SJSA1 (cell line): Measurements from ENCODE around the gene NYNRIN. TPM values are rescaled to one million over a fixed set of nuclear protein-coding genes. Genes with fewer than 3 reads are reported as not detected.

ENCODE experiments used
- DNase-seq, 2 experiments: peaks; one replicate each; pipeline ENCODE4 v3.0.0-alpha.2; 2015 to 2020; ENCODE audit warnings: low spot score in 2 of 2, low read depth in 1 of 2
- H3K27ac ChIP-seq: fragments of 250-450 bp; sonication (Bioruptor Pico); 2 replicates; pipeline ENCODE4 v1.5.1; 2020; ENCODE audit warnings: mild to moderate bottlenecking, moderate library complexity
- H3K27me3 ChIP-seq: fragments of 250-450 bp; sonication (Bioruptor Pico); replicated peaks from 2 replicates; pipeline ENCODE4 v1.5.1; 2020; ENCODE audit warnings: mild to moderate bottlenecking, moderate library complexity
- H3K36me3 ChIP-seq: fragments of 250-450 bp; sonication (Bioruptor Pico); 2 replicates; pipeline ENCODE4 v1.5.1; 2020; ENCODE audit warnings: mild to moderate bottlenecking
- H3K4me1 ChIP-seq: fragments of 250-450 bp; sonication (Bioruptor Pico); replicated peaks from 2 replicates; pipeline ENCODE4 v1.6.1; 2021; ENCODE audit warnings: mild to moderate bottlenecking
- H3K4me3 ChIP-seq: fragments of 250-450 bp; sonication (Bioruptor Pico); 2 replicates; pipeline ENCODE4 v1.5.1; 2020; ENCODE audit warnings: mild to moderate bottlenecking
- H3K9me3 ChIP-seq: fragments of 250-450 bp; sonication (Bioruptor Pico); replicated peaks from 2 replicates; pipeline ENCODE4 v1.5.1; 2020; ENCODE audit warnings: mild to moderate bottlenecking
- total RNA-seq: library from RNA; depleted of rRNA; stranded (reverse); fragments of >200 nt; shearing (Covaris generic); gene quantifications from 2 replicates; pipeline ENCODE4 v1.2.3, GENCODE V29; 2014

NYNRIN gene
- total RNA-seq, 1 experiment from 2014 or later, result 0.87 TPM

DNA sequence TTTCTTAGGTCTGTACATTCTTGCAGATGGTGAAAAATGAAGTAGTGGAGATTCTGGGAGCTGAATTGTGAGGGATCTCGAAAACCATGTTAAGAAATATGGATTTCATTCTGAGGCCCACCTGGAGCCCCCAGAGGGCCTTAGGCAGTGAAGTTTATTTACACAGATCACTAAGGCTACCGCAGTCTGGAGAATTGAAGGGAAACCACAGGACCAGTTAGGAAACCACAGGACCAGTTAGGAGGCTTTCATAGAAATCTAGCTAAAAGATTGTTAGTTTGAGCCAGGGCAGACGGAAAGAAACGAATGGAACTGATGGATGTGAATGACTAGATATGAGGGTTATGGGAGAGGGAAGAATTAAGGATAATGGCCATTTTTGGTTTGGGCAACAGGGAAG lies 23.5 kb downstream of the NYNRIN start:
- Histone ChIP-seq H3K4me3 (no peak overlapping the region), H3K9me3 (no peaks in the 10 kb centered on the region), H3K27me3 (no peaks in the 10 kb centered on the region), H3K36me3 (no peaks in the 10 kb centered on the region), H3K27ac (no peak overlapping the region), H3K4me1 (peaks cover 8% of the 10 kb centered on the region)
- no peak for DNase-seq

DNA sequence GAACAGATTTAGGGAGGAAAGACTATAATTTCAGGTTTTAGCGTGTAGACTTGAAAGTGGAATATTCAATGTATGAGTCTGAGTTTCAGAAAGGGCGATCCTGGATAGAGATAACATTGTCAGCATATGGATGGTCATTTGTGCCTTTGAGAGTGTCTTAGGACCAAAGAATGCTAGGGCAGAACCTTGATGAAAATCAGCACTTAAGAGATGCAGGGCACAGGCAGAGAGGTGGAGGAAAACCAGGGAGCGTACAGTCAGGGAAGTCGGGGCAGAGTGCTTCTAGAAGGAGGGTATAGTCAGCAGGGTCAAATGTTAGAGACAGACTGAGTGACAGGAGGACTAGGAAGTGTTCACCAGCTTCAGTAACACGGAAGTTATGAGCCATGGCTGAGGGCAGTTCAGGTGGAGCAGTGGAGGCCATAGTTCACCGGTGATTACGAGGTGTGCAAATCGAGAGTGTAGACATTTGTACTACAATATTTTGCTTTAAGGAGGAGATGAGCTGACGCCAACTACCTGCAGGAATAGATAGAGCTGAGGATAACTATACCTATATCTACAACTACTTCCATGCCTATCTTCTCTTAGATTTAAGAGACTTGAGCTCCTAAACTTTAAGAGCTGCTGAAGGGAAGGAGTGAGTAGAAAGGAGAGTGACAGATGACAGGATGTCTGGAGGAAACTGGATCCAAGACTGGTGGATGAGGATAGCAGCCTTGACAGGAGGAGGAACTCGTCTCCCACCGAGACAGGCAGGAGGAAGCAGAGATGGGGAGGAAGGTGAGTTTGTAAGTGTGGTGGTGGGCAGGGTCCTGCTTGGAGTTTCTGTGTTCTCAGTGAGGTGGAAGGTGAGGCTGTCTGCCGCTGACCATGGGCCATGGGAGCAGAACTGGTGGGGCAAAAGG lies 24.1 kb downstream of the NYNRIN start:
- peaks cover 8% of the 10 kb centered on the region for H3K4me1 ChIP-seq
- H3K4me3 ChIP-seq, result no peak overlapping the region
- no peaks in the 10 kb centered on the region for H3K27me3 ChIP-seq
- no peaks in the 10 kb centered on the region for H3K9me3 ChIP-seq
- H3K36me3 ChIP-seq, result no peaks in the 10 kb centered on the region
- no peak overlapping the region for H3K27ac ChIP-seq
- DNase-seq, result no peak

DNA sequence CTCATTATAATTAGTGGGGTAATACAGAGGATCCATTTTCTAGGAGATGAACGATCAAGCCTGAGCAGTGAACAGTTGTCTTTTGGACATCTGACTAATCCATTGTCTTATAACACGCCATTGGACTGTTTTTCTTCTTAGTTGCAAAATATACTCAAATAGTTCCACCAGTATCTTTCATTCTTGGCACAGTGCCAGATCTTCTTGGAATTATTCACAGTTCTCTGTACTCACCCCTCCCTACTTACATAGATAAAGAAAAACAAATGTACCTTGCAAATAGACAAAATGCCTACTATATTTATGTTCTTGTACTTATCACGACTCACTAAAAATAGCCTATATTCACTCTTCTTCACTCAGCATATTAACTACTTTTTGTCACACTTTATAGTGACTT lies 26.9 kb downstream of the NYNRIN start:
- H3K9me3 ChIP-seq, result no peaks in the 10 kb centered on the region
- no peaks in the 10 kb centered on the region for H3K27me3 ChIP-seq
- no peak overlapping the region for H3K27ac ChIP-seq
- H3K4me3 ChIP-seq, result no peak overlapping the region
- peaks cover 19% of the 10 kb centered on the region for H3K4me1 ChIP-seq
- H3K36me3 ChIP-seq, result peaks cover 3% of the 10 kb centered on the region; the same call in 1 of the 2 replicates
- DNase-seq, result peak in 1 of 2 experiments; percentile 20

DNA sequence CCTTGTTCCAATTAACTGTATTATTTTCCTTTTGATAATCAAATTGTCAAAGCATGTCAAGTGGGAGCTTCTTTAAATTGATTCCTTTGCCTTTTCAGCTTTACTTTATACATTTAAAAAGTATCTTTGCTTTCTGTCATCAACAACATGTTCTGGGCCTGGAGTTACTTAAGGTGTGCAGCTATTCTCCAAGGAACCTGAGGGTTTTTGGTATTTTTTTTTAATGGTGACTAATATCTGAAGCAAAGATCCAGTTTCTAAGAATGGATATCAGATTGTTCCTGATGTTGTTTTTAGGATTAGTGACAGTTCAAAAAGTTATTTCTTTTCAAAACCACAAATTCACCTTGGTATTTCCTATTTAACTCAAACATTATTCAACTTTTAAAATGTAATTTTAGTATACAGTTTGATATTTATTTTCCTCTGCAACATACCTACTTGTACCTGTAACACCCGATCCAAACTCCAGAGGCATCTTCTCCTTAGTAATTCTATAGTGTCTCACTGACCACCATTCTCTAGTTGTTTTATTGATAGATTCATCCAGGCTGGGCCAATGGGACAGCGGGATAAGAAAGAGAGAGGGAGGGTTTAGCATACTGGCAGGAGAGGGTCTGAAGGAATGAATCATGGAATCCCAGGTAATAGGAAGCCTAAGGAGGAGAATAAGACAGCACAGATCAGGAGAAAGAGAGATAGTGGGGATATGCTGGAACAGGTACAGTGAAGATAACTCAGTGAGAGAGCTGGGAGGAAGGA lies 27.5 kb downstream of the NYNRIN start:
- H3K9me3 ChIP-seq, result no peaks in the 10 kb centered on the region
- no peak overlapping the region for H3K27ac ChIP-seq
- H3K4me1 ChIP-seq, result peaks cover 26% of the 10 kb centered on the region
- no peak for DNase-seq
- H3K4me3 ChIP-seq, result no peak overlapping the region
- H3K27me3 ChIP-seq, result no peaks in the 10 kb centered on the region
- H3K36me3 ChIP-seq, result peaks cover 9% of the 10 kb centered on the region; the same call in 1 of the 2 replicates

DNA sequence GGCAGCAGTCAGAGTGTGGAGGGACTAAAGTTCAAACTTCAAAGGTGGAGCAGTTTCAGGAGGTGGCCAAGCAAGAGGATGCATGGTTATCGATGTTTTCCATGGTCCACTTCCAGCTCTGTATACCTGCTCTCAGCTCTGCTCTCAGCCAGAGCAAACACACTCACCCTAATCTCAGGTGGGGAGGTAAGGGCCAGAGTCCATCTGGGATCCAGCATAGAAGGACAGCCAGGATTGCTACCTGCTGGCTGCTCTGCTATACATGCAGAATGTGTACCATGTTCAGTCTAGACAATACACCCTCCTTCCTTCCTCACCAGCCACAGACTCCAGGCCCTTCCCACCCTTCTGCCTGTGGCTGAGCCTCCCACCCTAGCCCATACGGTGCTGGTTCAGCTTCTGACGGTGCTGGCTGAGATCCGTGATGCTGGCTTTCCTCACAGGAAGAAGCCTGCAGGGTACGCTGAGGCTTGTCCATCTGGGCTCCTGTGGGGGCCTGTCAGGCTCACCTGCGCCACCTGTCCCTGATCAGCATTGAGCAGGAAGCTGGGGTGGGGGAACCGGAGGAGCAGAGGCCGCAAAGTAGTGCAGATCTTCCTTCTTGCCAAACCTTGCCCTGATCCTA lies 28.2 kb downstream of the NYNRIN start:
- no peaks in the 10 kb centered on the region for H3K9me3 ChIP-seq
- no peak overlapping the region for H3K4me3 ChIP-seq
- H3K4me1 ChIP-seq, result peaks cover 33% of the 10 kb centered on the region
- no peak for DNase-seq
- H3K36me3 ChIP-seq, result peaks cover 16% of the 10 kb centered on the region
- H3K27ac ChIP-seq, result no peak overlapping the region
- no peaks in the 10 kb centered on the region for H3K27me3 ChIP-seq

DNA sequence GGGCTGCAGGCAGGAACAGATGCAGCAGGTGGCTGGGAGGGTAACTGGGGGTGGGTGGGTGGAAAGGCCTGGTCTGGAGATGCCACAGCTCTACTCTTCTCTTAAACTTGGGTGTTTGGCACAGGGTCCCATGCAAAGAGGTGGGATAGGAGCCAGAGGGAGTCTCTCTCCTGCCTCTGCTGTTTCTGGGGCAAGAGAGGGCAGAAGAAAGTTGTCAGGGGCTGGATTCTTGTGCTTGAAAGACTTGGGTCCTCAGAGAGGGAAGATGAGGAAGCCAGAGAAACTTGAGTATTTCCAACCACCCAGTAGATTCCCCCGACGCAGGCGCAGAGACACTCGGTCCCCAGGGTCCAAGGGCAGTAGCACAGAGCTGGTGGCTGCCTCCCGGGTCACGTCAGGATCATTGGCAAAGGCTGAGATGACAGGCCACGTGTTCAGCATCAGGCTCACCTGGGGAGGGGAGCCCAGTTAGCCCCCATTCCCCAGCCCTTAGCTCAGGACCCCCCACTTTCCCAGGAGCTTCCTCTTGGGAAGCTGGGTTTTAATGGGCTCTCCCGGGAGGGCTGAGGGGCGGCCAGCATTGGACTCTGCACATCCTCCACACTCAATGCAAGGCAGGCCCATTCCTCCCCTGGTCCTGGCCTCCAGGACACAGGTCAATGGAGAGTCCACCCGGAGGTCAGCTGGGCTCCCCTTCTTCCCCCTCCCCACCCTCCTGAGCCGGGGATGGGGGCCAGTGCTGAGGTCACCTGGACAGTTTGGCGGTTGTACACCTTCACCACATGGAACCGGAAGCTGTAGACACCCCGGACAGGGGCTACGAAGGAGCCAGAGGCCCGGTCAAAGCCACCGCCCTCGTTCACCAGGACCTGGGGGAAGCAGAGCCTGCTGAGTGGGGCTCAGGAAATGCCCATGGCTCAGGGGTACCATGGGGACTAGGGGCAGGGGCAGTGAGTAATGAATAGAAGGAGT lies 29.0 kb downstream of the NYNRIN start:
- Histone ChIP-seq H3K4me1 (peaks cover 34% of the 10 kb centered on the region), H3K9me3 (no peaks in the 10 kb centered on the region), H3K27ac (no peak overlapping the region), H3K27me3 (no peaks in the 10 kb centered on the region), H3K4me3 (no peak overlapping the region), H3K36me3 (peaks cover 24% of the 10 kb centered on the region)
- no peak for DNase-seq

DNA sequence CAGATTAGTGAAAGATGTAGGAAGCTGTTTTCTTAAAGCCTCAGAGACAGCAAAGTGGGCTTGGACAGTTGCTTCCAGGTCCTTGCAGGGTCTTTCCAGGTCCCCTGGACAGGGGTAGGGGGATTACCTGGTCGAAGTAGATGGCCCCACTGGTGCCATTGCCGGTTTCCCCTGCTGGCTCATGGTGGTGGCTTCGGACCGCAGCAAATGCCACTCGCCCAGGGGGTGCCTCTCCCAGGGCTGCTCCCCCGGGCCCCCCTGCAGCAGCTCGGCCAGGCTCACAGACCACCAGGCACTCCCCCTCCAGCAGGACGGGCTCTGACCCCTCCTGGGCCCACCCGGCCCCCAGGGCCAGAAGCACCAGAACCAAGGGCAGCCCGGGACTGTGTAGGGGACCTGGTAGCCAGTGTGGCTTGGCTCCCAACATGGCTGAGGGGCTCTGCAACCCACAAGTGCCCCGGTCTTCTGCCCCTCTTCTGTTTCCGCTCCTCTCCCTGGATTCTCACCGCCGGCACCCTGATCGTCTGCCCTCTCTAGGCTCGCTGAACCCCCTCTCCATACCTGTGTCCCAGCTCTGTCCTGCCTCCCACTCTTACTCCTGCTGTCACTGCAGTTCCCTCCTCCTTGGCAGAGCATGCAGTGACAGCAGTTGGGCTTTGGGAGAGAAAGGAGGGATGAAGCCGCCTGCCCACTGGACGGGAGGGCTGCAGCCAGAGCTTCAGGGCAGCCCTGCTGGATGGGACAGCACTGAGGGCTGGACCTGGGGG lies 30.0 kb downstream of the NYNRIN start:
- H3K4me1 ChIP-seq, result peaks cover 34% of the 10 kb centered on the region
- no peaks in the 10 kb centered on the region for H3K27me3 ChIP-seq
- no peaks in the 10 kb centered on the region for H3K9me3 ChIP-seq
- peaks cover 34% of the 10 kb centered on the region for H3K36me3 ChIP-seq
- DNase-seq, result no peak
- peak overlapping the region; percentile 99; the same call in 1 of the 2 replicates for H3K27ac ChIP-seq
- H3K4me3 ChIP-seq, result no peak overlapping the region

DNA sequence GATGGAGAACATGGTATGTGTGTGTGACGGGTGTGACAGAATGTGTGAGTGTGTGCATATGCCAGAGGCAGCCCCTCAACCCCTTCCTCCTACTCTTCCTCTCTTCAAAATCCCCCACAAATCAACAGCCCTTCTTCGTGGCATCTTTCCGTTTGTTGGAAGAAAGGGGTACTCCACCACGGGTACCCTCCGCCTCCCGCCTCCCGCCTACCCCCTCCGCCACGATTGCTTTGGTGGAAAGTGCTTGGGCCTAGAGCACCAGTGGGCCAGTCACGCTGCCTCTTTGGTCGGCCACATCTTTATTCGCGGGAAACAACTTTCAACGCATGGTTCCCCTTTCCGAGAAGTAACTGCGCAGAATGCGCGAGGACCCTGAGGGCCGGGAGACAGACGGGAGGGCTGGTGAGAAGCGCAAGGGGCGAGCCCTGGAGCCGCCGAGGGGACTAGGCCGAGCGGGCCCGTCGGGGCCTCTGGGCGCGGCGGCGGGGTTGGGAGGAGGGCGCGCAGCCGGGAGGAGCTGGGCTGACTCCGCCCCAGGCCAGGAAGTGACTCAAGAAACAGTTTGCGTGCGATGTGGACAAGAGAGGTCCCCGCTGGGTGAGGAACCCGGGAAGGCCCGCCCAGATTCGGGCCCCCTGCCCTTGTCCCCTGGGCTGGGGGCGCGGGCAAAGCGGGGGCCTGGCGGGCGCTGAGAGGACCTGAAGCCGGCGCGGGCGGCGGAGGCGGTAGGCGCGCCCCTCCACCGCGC lies 30.8 kb downstream of the NYNRIN start, which contains the start of the genes CBLN3 and KHNYN:
Gene CBLN3 (minus strand): TSS at position 274 of the 748 bp plus-strand sequence. CDS start 614 bp downstream, outside the sequence.
Gene KHNYN (plus strand): TSS at position 560 of the 748 bp plus-strand sequence. CDS start 777 bp downstream, outside the sequence.
- peaks cover 41% of the 10 kb centered on the region for H3K36me3 ChIP-seq
- no peaks in the 10 kb centered on the region for H3K9me3 ChIP-seq
- H3K4me1 ChIP-seq, result peaks cover 34% of the 10 kb centered on the region
- H3K27me3 ChIP-seq, result no peaks in the 10 kb centered on the region
- peak within 1 kb of the TSS; percentile 77 for H3K4me3 ChIP-seq
- peak; percentile 86 to 92 for DNase-seq
- H3K27ac ChIP-seq, result peak within 1 kb of the TSS; percentile 99

DNA sequence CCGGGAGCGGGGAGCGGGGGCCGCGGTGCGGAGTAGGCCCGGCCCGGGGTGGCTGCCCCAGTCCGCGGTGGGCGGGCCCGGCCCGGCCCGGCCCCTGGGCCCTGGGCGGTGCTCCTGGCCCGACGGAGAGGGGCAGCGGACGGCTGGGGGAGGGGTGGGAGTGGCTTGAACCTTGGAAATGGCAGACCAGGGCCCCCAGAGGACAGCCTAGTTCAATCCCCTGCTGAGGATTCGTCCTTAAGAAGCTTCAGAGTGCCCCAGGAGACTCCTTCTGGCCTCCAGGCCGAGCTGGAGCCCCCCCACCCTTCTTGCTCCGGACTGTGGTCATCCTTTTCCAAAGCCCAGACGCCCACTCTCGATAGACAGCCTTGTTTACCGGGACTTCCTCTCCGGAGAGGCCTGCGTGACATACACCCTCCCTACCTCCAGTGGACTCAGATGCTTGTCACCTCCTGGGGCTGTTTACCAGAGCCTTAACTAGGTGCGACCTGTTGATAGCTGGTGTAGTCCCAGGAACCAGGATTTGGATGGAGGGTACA lies 31.4 kb downstream of the NYNRIN start:
- Histone ChIP-seq H3K27ac (peak overlapping the region; percentile 99), H3K27me3 (no peaks in the 10 kb centered on the region), H3K4me1 (peaks cover 34% of the 10 kb centered on the region), H3K9me3 (no peaks in the 10 kb centered on the region), H3K36me3 (peaks cover 47% of the 10 kb centered on the region), H3K4me3 (peak overlapping the region; percentile 77)
- peak; percentile 77 to 83 for DNase-seq

DNA sequence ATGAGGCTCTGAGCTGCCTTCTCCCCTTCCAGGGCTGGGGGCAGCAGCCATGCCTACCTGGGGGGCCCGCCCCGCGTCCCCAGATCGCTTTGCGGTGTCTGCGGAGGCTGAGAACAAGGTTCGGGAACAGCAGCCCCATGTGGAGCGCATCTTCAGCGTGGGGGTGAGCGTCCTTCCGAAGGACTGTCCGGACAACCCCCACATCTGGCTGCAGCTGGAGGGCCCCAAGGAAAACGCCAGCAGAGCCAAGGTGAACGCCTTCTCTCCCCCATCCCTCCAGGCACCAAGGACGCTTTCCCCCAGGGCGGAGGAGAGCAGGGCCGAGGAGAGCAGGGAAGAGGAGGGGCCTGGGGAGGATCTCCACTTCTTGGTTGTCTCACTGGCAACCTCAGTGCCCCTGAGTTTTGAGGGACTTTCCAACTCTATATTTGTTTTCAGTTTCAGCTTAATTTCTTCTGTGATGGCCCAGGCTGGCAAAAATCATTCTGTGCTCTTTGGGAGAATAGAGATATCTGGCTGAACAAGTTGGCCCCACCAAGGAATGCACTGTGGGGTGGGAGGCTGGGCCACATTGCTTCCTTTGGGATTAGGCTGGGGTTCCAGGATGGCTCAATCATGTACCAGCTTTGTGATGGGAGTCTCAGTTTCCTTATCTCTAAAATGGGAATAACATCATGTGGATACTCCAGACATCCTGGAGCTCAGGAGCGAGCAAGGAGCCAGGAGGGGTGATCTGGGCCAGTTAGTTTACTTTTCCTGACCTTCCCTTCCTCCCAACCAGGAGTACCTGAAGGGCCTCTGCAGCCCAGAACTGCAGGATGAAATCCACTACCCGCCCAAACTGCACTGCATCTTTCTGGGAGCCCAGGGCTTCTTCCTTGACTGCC lies 32.1 kb downstream of the NYNRIN start:
- peak overlapping the region; percentile 99 for H3K27ac ChIP-seq
- H3K27me3 ChIP-seq, result no peaks in the 10 kb centered on the region
- DNase-seq, result peak; percentile 8 to 48
- H3K4me3 ChIP-seq, result peak overlapping the region; percentile 77
- no peaks in the 10 kb centered on the region for H3K9me3 ChIP-seq
- peaks cover 54% of the 10 kb centered on the region for H3K36me3 ChIP-seq
- peaks cover 30% of the 10 kb centered on the region for H3K4me1 ChIP-seq
